Heart right ventricle (tissue), 16 donors: ENCODE measurements around the gene TMPRSS3. TPM values are rescaled to one million over a fixed set of nuclear protein-coding genes. Genes with fewer than 3 reads are reported as not detected.

Source experiments
- ATAC-seq, 8 donors: fragments of 200-7000 bp; cut with Tn5 transposase; one replicate each; pipeline ENCODE4 v1.9.1; 2020; ENCODE audit warnings: mild to moderate bottlenecking in 8 of 8, moderate library complexity in 8 of 8, moderate number of reproducible peaks in 1 of 8
- DNase-seq, 2 donors: peaks; one replicate each; pipeline ENCODE4 v3.0.0-alpha.2; 2020
- H3K27ac ChIP-seq, 10 donors: fragments of 200-600 bp; sonication (generic) in 2 of 10; one replicate each; pipeline versions ENCODE4 v1.5.0 to v1.8.0; 2020 to 2022; ENCODE audit warnings: mild to moderate bottlenecking in 3 of 10
- H3K27me3 ChIP-seq, 7 donors: fragments of 200-600 bp; one replicate each; pipeline ENCODE4 v1.8.0; 2021 to 2022; ENCODE audit warnings: mild to moderate bottlenecking in 2 of 7
- H3K36me3 ChIP-seq, 9 donors: fragments of 200-600 bp; sonication (generic) in 1 of 9; one replicate each; pipeline versions ENCODE4 v1.5.0 to v1.8.0; 2020 to 2022; ENCODE audit warnings: mild to moderate bottlenecking in 2 of 9
- H3K4me1 ChIP-seq, 9 donors: fragments of 200-600 bp; sonication (generic) in 1 of 9; one replicate each; pipeline versions ENCODE4 v1.5.0 to v1.8.0; 2020 to 2022; ENCODE audit warnings: mild to moderate bottlenecking in 4 of 9
- H3K4me3 ChIP-seq, 10 donors: fragments of 200-600 bp; sonication (generic) in 2 of 10; one replicate each; pipeline versions ENCODE4 v1.5.0 to v1.8.0; 2020 to 2022; ENCODE audit warnings: mild to moderate bottlenecking in 7 of 10, moderate library complexity in 2 of 10
- H3K9me3 ChIP-seq, 11 donors: fragments of 200-600 bp in 10 of 11; sonication (generic) in 2 of 11; one replicate each; pipeline versions ENCODE4 v1.5.0 to v1.8.0; 2013 to 2022; ENCODE audit warnings: mild to moderate bottlenecking in 2 of 11, control low read depth in 1 of 11, moderate library complexity in 1 of 11
- CTCF ChIP-seq, 9 donors: fragments of 200-600 bp; sonication (generic) in 2 of 9; IDR thresholded peaks; one replicate each; pipeline versions ENCODE4 v1.5.0 to v1.8.0; 2021 to 2022; ENCODE audit warnings: antibody characterized with exemption in 9 of 9, mild to moderate bottlenecking in 5 of 9, moderate library complexity in 1 of 9
- WGBS, 2 donors: extraction: QIAGEN DNeasy Blood & Tissue Kit; methylation state at CpG; one replicate each; pipeline ENCODE4 v1.1.7; 2013; ENCODE audit warnings: inconsistent platforms in 1 of 2; 5-methylcytosine and 5-hydroxymethylcytosine counted together
- intact Hi-C, 10 donors: fragments of 100-400 bp; cut with DNase I; formaldehyde crosslinking; loops; one replicate each; pipeline versions ENCODE4 v1.11.1 to v1.14.2; 2022
- polyA plus RNA-seq, 2 donors: library from polyadenylated mRNA; stranded (reverse); fragments of 200-250 nt; gene quantifications; one replicate each; pipeline ENCODE4 v1.2.3, GENCODE V29; 2013
- total RNA-seq, 10 donors: library from RNA; stranded (reverse); fragmentation: NEBNext Ultra II Directional in 3 of 10; extraction: Animal tissue kit (Norgen Biotek cat#: 25700) in 3 of 10; gene quantifications; one replicate each; pipeline versions ENCODE4 v1.2.1 to v1.2.4, GENCODE V29; 2021 to 2023
- donor health status: Arrhythmogenic right ventricular cardiomyopathy.
- donor health status: ischemic (EF 13 %, LVEDD 7.1; RV severe dilation, severe dysfunction).
- donor health status: healthy with polysubstance abuse.
- donor health status: DM: no; HTN: yes; CAD: no.
- donor health status: DM: no; HTN: no; CAD: no.
- donor health status: ischemic (EF 25% LVEDD 6.9; RV normal size, moderate dysfunction).
- donor health status: ischemic (EF 25% LVEDD 5.7; RV mildly dilated, moderate dysfunction).
- donor health status: healthy.
- donor health status: DM: yes; HTN: yes; CAD: no.
- donor health status: Ischemic cardiomyopathy.
- donor health status: ischemic (EF 35%, LVEDD 5.7; RV mildly dilated, moderate dysfunction).
- donor health status: nonischemic (EF 11% LVEDD 7.7; RV severe dilation, severe dysfunction).
- donor health status: DM: yes; HTN: yes; CAD: no.
- donor health status: PGD.
- donor health status: ischemic (EF 29% LVEDD 5.4; RV normal size, mild dysfunction).
- donor health status: nonischemic (EF 23%, LVEDD 6.1; RV moderate dilation, normal function).

Gene TMPRSS3
- total and polyA plus RNA-seq, 12 donors = 0.01 to 1.0 (median 0.42) TPM; not detected in 9

- no peaks in the 10 kb centered on the region for H3K4me1 ChIP-seq
- H3K4me3 ChIP-seq = no peak overlapping the region
- no peak for TF ChIP-seq CTCF (IDR thresholded peaks at IDR 0.05)
- H3K36me3 ChIP-seq = no peaks in the 10 kb centered on the region
- DNase-seq (no peak), ATAC-seq (no peak)
- peaks cover 0 to 26% (median 9%) of the 10 kb centered on the region in 11 donors for H3K9me3 ChIP-seq
- intact Hi-C loops = loop anchor here in 1 of 10 donors (10.0 kb wide), 1 partner anchor 91 kb away; no protein-coding TSS in a partner anchor
- no peak overlapping the region for H3K27ac ChIP-seq
- H3K27me3 ChIP-seq = peaks cover 0 to 26% (median 14%) of the 10 kb centered on the region in 7 donors
- WGBS, 2 donors = 73% methylated on average over 4 of the region's 4 CpGs
Observed at GRCh38 chr21:42435401-42435800, 39.5 kb upstream of the TMPRSS3 start.

DNA sequence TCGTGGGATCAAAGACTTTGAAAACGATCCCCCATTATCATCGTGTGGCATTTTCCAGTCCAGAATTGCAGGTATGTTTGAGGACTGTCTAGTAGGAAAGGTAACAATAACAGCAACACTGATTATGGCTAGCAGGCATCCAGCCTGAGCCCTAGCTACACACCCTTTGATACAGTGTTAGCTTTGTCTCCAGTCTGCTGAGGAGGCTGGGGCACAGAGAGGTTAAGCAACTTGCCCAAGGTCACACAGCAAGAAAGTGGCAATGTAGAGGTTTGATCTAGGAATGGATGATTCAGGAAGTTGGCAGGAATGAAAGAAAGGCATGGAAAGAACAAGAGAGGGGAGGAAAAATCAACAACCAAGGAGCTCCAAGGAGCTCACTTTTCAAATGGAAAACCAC is 39.0 kb upstream of the TMPRSS3 start:
- ATAC-seq (no peak), DNase-seq (no peak)
- TF ChIP-seq CTCF (IDR thresholded peaks at IDR 0.05) = no peak
- Histone ChIP-seq H3K36me3 (no peaks in the 10 kb centered on the region), H3K4me1 (no peaks in the 10 kb centered on the region), H3K27me3 (peaks cover 0 to 26% (median 14%) of the 10 kb centered on the region in 7 donors), H3K9me3 (peaks cover 0 to 26% (median 9%) of the 10 kb centered on the region in 11 donors), H3K27ac (no peak overlapping the region), H3K4me3 (no peak overlapping the region)
- intact Hi-C loops = loop anchor here in 1 of 10 donors (10.0 kb wide), 1 partner anchor 90 kb away; no protein-coding TSS in a partner anchor
- WGBS, 2 donors = 69 to 87% methylated on average over 3 of the region's 3 CpGs

DNA sequence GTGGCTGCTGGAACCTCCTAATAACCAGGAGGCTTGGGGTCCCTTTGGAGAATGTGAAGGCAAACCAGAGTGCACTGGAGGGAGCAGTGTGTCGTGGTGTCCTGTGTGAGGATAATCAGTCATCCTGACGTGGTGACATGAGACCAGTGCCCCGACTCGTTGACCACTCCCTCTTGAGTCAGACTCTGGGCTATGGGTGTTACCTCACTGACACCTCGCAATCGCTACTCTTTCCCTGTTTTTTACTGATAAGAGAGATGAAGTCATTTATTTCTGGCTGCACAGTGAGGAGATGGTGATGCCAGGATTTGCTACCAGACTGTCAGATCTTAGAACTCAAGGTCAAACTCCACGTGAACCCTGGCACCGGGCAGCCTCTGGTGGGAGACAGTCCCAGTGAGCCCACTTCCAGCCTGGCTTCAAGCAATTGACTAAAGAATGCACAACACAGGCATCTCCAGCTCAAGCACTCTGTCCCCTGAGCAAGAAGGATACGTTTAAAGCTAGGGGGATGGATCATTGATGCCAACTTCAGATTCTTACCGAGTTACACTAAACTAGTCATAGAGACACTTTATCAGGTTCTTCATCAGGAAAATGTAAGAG is 38.2 kb upstream of the TMPRSS3 start:
- WGBS, 2 donors = 35 to 50% methylated on average over 10 of the region's 10 CpGs
- Histone ChIP-seq H3K4me3 (no peak overlapping the region), H3K4me1 (no peaks in the 10 kb centered on the region), H3K36me3 (no peaks in the 10 kb centered on the region), H3K9me3 (peaks cover 0 to 26% (median 9%) of the 10 kb centered on the region in 11 donors), H3K27me3 (peaks cover 0 to 26% (median 14%) of the 10 kb centered on the region in 7 donors), H3K27ac (no peak overlapping the region)
- DNase-seq (no peak), ATAC-seq (no peak)
- no peak for TF ChIP-seq CTCF (IDR thresholded peaks at IDR 0.05)
- intact Hi-C loops = loop anchor here in 1 of 10 donors (10.0 kb wide), 1 partner anchor 89 kb away; no protein-coding TSS in a partner anchor

GRCh38 chr21:42432695-42433094 is 36.8 kb upstream of the TMPRSS3 start:
- intact Hi-C loops = loop anchor here in 1 of 10 donors (10.0 kb wide), 1 partner anchor 88 kb away; no protein-coding TSS in a partner anchor
- peaks cover 0 to 27% (median 14%) of the 10 kb centered on the region in 7 donors for H3K27me3 ChIP-seq
- H3K4me1 ChIP-seq = no peaks in the 10 kb centered on the region
- no peak for TF ChIP-seq CTCF (IDR thresholded peaks at IDR 0.05)
- H3K9me3 ChIP-seq = peaks cover 0 to 26% (median 9%) of the 10 kb centered on the region in 11 donors
- ATAC-seq (no peak), DNase-seq (no peak)
- no peaks in the 10 kb centered on the region for H3K36me3 ChIP-seq
- H3K4me3 ChIP-seq = no peak overlapping the region
- no peak overlapping the region for H3K27ac ChIP-seq
- WGBS, 2 donors = 46 to 82% methylated on average over 1 of the region's 1 CpG
